ENCODE data around the gene ATG10.

The ATG10 gene

DNA sequence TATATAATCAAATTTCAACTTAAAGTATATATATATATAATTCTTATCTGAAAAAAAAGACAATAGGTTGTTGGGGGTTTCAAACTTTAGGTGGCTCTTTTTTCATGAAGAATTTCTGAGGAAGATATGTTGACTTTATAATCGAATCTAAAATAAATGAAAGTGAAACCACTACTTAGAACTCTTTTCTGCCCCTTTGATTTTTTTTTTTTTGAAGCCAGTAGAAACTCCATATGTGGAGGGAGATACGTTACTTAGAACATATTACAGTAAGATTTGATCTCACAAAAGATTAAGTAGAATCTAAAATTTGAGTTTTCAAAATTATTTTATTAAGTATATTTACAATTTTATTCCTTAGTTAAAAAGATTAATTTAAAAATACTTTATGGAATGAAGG lies 96.9 kb downstream of the ATG10 start:
- TF ChIP-seq, protein P1, sequence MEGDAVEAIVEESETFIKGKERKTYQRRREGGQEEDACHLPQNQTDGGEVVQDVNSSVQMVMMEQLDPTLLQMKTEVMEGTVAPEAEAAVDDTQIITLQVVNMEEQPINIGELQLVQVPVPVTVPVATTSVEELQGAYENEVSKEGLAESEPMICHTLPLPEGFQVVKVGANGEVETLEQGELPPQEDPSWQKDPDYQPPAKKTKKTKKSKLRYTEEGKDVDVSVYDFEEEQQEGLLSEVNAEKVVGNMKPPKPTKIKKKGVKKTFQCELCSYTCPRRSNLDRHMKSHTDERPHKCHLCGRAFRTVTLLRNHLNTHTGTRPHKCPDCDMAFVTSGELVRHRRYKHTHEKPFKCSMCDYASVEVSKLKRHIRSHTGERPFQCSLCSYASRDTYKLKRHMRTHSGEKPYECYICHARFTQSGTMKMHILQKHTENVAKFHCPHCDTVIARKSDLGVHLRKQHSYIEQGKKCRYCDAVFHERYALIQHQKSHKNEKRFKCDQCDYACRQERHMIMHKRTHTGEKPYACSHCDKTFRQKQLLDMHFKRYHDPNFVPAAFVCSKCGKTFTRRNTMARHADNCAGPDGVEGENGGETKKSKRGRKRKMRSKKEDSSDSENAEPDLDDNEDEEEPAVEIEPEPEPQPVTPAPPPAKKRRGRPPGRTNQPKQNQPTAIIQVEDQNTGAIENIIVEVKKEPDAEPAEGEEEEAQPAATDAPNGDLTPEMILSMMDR (conservative IDR thresholded peaks at IDR 0.05), result no peak
- no peak overlapping the region for H3K27ac ChIP-seq

DNA sequence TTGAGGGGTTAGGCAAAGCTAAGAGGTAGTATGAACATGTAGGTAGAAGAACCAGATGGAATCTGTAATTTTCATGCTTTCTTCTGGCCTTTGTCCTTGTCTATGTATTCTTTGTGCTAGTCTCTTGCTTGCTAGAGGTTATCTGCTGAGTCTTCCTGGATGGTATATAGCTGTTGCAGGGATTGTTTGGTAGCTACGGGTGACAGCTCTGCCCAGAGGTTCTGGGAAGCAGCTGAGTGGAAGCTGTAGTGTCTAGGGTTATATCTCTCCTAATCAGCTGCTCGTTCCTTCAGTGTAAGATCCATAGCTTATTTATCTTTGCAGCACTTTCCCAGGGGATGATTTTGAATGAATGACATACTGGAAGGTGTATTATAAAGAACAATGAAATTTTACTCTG lies 100.3 kb downstream of the ATG10 start:
- no peak overlapping the region for H3K27ac ChIP-seq
- TF ChIP-seq, protein P1 (conservative IDR thresholded peaks at IDR 0.05), result no peak

DNA sequence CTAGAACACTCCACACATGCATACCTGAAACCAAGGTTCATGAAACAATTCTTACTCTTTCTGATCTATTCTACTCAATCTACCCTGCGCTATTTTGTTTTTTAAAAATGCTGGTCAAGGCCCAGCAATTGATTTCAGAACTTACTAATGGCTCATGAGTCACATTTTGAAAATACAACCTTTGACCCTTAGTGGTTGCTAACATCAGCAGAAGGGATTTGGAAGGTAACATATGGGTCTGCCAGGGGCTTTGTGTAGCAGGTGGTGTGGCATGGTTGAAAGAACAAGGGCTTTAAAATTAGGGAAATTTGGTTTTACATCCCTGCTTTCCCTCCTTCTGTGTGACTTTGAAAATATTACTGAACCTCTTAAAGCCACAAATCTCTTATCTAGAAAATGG lies 101.4 kb downstream of the ATG10 start:
- no peak overlapping the region for H3K27ac ChIP-seq
- TF ChIP-seq, protein P1 (conservative IDR thresholded peaks at IDR 0.05), result no peak

DNA sequence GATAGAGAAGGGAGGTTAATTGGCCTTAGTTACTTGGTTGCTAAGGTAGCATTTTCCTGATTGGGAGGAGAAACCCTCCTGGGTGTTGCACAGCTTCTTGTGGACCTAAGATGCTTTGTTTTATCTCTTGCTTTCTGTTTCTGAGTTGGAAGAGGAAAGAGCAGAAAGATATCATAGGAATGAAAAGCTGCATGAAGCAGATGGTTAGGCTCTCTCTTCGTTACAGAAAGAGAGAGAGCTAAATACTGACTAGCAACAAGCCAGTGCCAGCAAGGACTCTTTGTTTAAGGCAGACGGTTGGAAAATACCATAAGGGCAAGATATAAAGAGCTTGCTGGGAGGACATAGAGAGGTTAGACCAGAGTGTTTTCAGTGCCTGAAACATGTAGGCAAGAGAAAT lies 103.1 kb downstream of the ATG10 start:
- TF ChIP-seq, protein P1 (conservative IDR thresholded peaks at IDR 0.05), result no peak
- H3K27ac ChIP-seq, result no peak overlapping the region

DNA sequence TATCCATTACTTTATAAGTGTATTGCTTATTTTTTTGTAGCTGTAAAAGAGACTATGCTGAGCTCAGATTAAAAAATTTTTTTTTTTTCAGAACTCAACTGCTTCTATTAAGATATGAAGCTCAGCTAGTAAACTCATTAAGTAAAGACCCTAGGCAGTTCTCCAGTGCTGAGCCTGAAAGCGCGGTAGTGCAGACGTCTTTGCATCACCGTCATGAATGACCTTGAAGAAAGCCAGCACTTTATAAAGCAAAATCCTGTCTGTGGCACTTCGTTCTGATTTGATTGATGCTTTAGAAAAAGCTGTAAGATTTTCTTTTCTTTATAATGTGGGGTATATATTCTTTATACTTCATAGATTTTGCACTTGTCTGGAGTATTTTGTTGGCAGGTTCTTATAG lies 105.7 kb downstream of the ATG10 start:
- TF ChIP-seq, protein P1 (conservative IDR thresholded peaks at IDR 0.05), result no peak
- H3K27ac ChIP-seq, result no peak overlapping the region

DNA sequence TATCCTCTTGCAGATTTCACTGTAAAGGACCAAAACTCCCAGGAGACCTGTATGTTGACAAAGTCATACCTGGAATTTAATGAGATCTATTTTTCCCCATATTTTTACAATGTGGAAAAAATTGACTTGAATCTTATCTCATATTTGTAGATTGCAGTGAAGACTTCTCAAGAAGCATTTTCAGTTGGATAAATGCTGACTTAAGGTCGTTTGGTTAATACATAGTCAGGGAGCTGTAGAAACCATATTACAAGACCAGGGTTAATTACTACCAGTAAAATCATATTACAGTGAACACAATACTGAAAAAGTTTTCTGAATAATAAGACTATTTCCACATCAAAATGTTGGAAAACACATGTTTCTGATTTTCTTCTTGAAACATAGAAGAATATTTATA lies 119.8 kb downstream of the ATG10 start:
- TF ChIP-seq, protein P1 (conservative IDR thresholded peaks at IDR 0.05), result no peak
- H3K27ac ChIP-seq, result no peak overlapping the region

DNA sequence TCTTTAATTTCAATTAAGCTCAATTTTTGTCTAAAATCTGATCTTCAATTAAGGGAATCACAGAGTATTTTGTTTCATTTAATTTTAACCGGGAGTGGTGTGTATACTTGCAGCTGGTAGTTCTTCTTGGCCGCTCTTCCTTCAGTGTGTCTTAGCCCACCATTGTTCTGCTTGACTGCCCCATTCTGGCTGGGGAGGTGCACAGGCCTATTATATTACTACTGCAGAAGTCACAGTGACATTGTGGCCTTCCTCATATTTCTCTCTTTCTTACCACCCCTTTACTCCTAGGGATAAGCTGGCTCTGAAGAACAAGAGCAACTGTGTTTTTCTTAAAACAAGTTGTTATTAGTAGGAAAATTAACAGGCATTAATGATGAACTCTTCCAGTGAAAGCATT lies 123.7 kb downstream of the ATG10 start:
- no peak overlapping the region for H3K27ac ChIP-seq
- TF ChIP-seq, protein P1 (conservative IDR thresholded peaks at IDR 0.05), result no peak

DNA sequence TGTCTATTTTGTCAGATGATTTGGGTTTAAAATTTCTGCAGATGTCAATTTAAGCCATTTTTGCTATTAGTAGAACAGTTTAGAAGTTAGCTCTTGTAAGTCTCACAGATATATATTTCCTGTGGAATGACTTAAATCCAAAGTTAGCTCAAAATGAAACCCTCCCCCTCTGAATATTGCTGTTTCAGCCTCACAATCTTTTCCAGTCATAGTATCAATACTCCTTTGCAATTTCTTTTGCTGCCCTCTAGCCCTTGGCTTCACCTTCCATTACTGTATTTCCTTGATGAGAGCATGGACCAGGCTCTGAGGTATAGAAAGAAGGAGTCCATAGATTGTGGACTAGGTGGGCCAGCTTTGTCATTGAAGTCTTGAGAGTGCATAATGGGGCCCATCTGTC lies 124.4 kb downstream of the ATG10 start:
- no peak overlapping the region for H3K27ac ChIP-seq
- TF ChIP-seq, protein P1 (conservative IDR thresholded peaks at IDR 0.05), result no peak
